SHP77 (cell line): ENCODE results near the gene YARS1.

Experiments used
- DNase-seq, 2 experiments: peaks; one replicate each; lab custom pipeline; 2025; lab: John Stamatoyannopoulos, UW

Gene YARS1

GRCh38 chr1:32779242-32779641, 37.9 kb downstream of the YARS1 start:
- no peak for DNase-seq

GRCh38 chr1:32775640-32776337, 41.4 kb downstream of the YARS1 start:
- DNase-seq = no peak

GRCh38 chr1:32774950-32775634, 42.1 kb downstream of the YARS1 start:
- DNase-seq = no peak

- DNase-seq = no peak
Measured at GRCh38 chr1:32774464-32774808, 42.7 kb downstream of the YARS1 start.

- DNase-seq = no peak
Measured at GRCh38 chr1:32773764-32774463, 43.2 kb downstream of the YARS1 start.

- DNase-seq = peak; percentile 55 to 64
Measured at GRCh38 chr1:32773018-32773763, 44.0 kb downstream of the YARS1 start.

- no peak for DNase-seq
Measured at GRCh38 chr1:32772281-32773017, 44.7 kb downstream of the YARS1 start.

- DNase-seq = no peak
Measured at GRCh38 chr1:32771561-32772280, 45.4 kb downstream of the YARS1 start.

- no peak for DNase-seq
Measured at GRCh38 chr1:32770741-32771548, 46.2 kb downstream of the YARS1 start.

- no peak for DNase-seq
Measured at GRCh38 chr1:32770221-32770731, 46.9 kb downstream of the YARS1 start.

- no peak for DNase-seq
Measured at GRCh38 chr1:32769524-32770220, 47.5 kb downstream of the YARS1 start.

GRCh38 chr1:32768110-32768850, 48.9 kb downstream of the YARS1 start:
- no peak for DNase-seq

GRCh38 chr1:32767641-32768040, 49.5 kb downstream of the YARS1 start:
- DNase-seq = no peak

- no peak for DNase-seq
Measured at GRCh38 chr1:32767156-32767555, 50.0 kb downstream of the YARS1 start.

- DNase-seq = no peak
Measured at GRCh38 chr1:32766328-32766972, 50.7 kb downstream of the YARS1 start.

- no peak for DNase-seq
Measured at GRCh38 chr1:32765570-32766327, 51.4 kb downstream of the YARS1 start.

- DNase-seq = no peak
Measured at GRCh38 chr1:32764826-32765569, 52.2 kb downstream of the YARS1 start.
